Measurements from ENCODE around the gene CD300E.

GRCh38 chr17:74599023-74599399, 24.5 kb downstream of the CD300E start:
- TF ChIP-seq EZH2phosphoT487 (IDR thresholded peaks at IDR 0.05; ENCODE audit: borderline replicate concordance, low read length): no peak
- TF ChIP-seq CTCF (conservative IDR thresholded peaks at IDR 0.05; ENCODE audit: low read depth, low read length): no peak
- no peak for TF ChIP-seq EZH2 (IDR thresholded peaks at IDR 0.05; ENCODE audit: low read length, unreplicated experiment)

Data from PC-3 (cell line).